Endometrium (tissue), 2 donors: ENCODE measurements around the gene TYW5.
A peak's percentile ranks its signal among the peaks of the same experiment; 100 is the strongest.
"Not testable (repeated sequence)": the region's sequence is repeated elsewhere in the genome, so short reads cannot be mapped to it uniquely, and the experiment has no call there.

Experiments
- FAIRE-seq: peaks from 2 replicates; lab custom pipeline; 2012; peaks lifted over from hg19 to GRCh38; lab: Jason Lieb, UNC
- donor health status: control.
- donor health status: control.

The TYW5 gene

GRCh38 chr2:199914372-199914958 lies 40.8 kb downstream of the TYW5 start:
- no peak for FAIRE-seq

DNA sequence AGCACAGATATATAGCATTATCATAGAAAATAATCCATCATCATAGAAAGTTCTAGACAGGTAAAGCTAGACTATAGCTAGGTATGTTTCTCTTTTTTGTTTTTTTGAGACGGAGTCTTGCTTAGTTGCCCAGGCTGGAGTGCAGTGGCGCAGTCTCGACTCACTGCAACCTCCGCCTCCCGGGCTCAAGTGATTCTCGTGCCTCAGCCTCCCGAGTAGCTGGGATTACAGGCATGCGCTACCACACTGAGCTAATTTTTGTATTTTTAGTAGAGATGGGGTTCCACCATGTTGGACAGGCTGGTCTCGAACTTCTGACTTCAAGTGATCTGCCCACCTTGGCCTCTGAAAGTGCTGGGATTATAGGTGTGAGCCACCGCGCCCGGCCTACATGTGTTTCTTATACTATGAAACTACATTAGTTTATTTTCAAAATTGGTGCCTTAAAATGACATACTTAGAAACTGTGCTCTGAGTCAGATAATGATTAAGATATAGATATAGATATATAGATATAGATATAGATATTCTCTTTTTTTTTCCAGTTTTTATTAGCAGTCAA lies 42.7 kb downstream of the TYW5 start:
- FAIRE-seq = not testable (repeated sequence)

- FAIRE-seq = no peak
Observed at GRCh38 chr2:199911877-199912161, 43.5 kb downstream of the TYW5 start.

- FAIRE-seq = peak; percentile 18
Observed at GRCh38 chr2:199911052-199911876, 44.0 kb downstream of the TYW5 start, which contains the start of gene C2orf69. Gene C2orf69, plus strand, starts transcription at chr2:199911293. Its CDS starts 146 bp downstream, at chr2:199911439.

DNA sequence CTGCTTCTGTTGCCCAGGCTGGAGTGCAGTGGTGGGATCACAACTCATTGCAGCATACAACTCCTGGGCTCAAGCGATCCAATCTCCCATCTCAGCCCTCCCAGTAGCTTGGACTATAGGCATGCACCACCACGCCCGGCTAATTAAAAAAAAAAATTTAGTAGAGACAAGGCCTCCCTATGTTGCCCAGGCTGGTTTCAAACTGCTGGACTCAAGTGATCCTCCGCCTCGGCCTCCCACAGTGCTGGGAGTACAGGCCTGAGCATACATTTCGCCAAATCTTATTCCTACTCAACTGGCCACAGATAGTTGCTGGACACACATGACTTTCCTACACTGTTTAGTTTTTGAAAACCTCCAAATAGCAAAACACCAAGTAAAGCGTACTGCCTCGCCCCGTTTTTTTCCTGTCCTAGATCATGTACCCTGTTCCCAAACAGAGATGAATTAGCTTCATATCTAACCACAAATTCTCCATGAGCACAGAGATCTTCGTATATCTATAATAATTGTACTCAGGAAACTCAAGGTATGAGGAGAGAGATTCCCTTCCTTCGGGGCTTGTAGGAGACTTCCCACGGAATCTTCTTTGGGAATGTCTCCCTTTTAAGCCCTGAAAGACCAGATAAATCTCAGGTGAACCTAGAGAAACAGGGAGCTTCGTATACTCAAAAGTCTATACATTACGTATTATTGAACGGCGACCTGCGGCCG lies 44.8 kb downstream of the TYW5 start:
- FAIRE-seq = no peak

DNA sequence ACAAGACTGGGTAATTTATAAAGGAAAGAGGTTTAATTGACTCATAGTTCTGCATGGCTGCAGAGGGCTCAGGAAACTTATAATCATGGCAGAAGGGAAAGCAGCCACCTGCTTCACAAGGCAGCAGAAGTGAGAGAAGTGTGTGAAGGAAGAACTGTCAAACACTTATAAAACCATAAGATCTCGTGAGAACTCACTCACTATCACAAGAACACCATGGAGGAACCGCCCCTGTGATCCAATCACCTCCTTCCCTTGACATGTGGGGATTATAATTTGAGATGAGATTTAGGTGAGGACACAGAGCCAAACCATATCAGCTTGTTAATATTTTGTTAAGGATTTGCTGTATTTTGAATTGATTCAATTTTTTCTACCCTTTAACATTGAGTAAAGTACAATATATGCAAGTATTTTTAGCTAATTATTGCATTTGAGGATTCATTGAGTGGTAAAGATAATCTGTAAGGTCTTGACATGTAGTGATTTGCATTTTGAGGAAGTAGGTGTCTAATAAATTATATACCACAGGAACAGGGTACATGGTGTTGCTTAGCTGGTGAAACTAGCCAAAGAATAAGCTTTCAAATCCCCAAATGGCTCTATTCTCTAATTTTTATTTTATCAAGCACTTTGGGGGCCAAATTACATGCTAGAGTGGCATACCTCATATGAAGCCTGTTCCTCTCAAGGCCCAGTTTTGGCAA lies 48.1 kb downstream of the TYW5 start:
- no peak for FAIRE-seq

DNA sequence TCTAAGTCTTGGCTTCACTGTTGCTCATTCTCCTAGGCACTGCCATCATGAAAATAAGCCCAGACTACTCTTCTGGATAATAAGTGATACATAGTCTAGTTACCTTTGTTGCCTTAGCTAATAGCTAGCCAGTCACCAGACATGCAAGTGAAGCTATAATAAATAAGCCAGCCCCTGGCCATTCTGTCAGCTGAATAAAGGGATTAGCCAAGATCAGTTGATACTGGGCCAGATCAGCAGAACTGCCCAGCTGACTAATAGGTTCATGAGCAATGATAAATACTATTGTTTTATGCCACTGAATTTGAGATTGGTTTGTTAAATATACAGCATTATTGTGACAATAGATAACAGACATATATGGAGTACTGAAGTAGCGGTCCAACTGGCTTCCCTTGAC lies 52.2 kb downstream of the TYW5 start:
- FAIRE-seq = no peak

GRCh38 chr2:199902486-199903110 lies 52.7 kb downstream of the TYW5 start:
- no peak for FAIRE-seq

- FAIRE-seq = no peak
Observed at GRCh38 chr2:199901942-199902341, 53.3 kb downstream of the TYW5 start.

DNA sequence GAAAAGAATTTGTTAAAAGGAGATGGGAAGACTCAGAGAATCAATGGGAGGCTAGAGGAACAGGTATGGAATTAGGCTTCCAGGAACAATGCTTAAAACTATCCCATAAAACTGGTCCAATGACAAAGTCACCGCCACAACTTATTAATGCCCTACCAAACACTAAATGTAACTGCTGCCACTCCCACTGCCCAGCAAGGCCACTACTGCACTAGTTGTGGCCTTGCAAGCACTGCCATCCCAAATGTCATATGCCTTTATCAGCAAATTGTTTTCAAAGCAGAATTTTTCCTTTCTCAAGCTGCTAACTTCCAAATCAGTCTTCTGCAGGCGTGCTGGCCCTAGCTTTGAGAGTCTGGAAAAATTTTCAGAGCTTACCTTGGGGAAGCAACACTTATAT lies 58.7 kb downstream of the TYW5 start:
- no peak for FAIRE-seq

- FAIRE-seq = no peak
Observed at GRCh38 chr2:199895406-199895805, 59.9 kb downstream of the TYW5 start.

- no peak for FAIRE-seq
Observed at GRCh38 chr2:199883474-199884212, 71.6 kb downstream of the TYW5 start.

DNA sequence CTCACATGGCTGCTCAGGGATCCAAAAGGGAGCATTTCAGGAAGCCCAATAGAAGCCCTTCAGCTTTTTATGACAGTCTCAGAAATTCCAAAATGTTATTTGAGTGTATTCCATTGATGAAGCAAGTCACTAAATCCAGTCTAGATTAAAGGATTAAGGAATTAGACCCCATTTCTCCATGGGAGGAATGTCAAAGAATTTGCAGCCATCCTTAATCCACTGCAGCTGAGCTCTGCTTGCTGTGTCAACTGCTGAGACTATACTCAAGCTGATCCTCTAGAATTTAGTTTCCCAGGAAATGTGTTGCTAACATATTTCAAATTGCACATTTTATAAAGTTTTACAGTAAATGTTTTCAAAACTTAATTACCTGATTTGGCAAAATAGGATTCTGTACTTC lies 72.6 kb downstream of the TYW5 start:
- no peak for FAIRE-seq
